Measurements from ENCODE around the gene TIPARP. TPM values are rescaled to one million over a fixed set of nuclear protein-coding genes. Genes with fewer than 3 reads are reported as not detected.

TIPARP gene
- total RNA-seq, 2 experiments from 2014 or later, result 10.0 to 13.4 TPM

DNA sequence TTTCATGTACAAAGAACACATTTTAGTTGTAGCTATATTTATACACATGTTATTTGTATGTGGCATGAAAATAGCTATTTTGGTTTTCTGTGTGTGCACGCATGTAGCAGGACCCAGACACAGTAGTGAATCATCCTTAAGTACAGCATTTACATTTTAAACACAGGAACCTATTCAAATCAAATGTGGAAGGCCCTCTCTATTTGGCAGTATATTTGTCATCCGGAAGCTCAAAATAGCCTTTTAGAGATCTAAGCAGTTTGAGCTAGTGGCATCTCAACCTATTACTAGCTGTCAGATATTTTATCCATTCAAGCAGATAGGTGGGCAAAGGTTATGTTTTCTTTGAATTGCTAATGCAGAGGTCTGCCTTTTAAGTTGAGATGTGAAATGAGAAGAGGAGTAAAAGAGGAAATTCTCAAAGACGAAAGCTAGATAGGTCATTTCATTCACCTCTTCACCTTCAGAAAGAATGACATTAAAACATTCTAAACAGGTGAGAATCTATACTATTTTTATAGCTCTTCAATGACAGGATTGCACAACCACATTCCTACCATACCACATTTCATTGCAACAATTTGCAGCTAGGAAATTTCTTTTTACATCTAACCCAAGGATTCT, 46.3 kb upstream of the TIPARP start:
- CTCF ChIA-PET (ENCODE audit: unreplicated experiment), result no interaction called here
- Histone ChIP-seq H4K20me1 (ENCODE audit: insufficient read depth, low read length) (no peaks in the 10 kb centered on the region), H3K4me3 (ENCODE audit: low read depth, low read length, poor library complexity, severe bottlenecking) (no peak overlapping the region), H2AFZ (ENCODE audit: low read length) (no peak overlapping the region), H3K9me2 (ENCODE audit: insufficient read depth, low read length) (no peaks in the 10 kb centered on the region), H3K4me2 (ENCODE audit: low read length) (no peak overlapping the region), H3K9me3 (ENCODE audit: low read length) (no peaks in the 10 kb centered on the region), H3K4me1 (ENCODE audit: insufficient read depth, low read length, poor library complexity, severe bottlenecking) (no peaks in the 10 kb centered on the region), H3K36me3 (ENCODE audit: insufficient read depth, low read length) (no peaks in the 10 kb centered on the region), H3K27ac (ENCODE audit: low read depth, low read length, poor library complexity, severe bottlenecking) (no peak overlapping the region), H3K79me2 (ENCODE audit: insufficient read depth, low read depth, low read length) (no peaks in the 10 kb centered on the region)
- DNase-seq (ENCODE audit: low spot score), result no peak
- no TSS peak for BruUV-seq (replicated peaks)
- POLR2A ChIA-PET, result interaction anchor here (0.6 to 1.5 kb wide), 6 partner anchors 10 to 42 kb away, joined by 3 to 5 read pairs (median 4); no protein-coding TSS in a partner anchor
- no peak for TF ChIP-seq EZH2phosphoT487 (IDR thresholded peaks at IDR 0.05; ENCODE audit: borderline replicate concordance, low read depth, low read length)
- TF ChIP-seq, protein P1, sequence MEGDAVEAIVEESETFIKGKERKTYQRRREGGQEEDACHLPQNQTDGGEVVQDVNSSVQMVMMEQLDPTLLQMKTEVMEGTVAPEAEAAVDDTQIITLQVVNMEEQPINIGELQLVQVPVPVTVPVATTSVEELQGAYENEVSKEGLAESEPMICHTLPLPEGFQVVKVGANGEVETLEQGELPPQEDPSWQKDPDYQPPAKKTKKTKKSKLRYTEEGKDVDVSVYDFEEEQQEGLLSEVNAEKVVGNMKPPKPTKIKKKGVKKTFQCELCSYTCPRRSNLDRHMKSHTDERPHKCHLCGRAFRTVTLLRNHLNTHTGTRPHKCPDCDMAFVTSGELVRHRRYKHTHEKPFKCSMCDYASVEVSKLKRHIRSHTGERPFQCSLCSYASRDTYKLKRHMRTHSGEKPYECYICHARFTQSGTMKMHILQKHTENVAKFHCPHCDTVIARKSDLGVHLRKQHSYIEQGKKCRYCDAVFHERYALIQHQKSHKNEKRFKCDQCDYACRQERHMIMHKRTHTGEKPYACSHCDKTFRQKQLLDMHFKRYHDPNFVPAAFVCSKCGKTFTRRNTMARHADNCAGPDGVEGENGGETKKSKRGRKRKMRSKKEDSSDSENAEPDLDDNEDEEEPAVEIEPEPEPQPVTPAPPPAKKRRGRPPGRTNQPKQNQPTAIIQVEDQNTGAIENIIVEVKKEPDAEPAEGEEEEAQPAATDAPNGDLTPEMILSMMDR (conservative IDR thresholded peaks at IDR 0.05; ENCODE audit: low read length), result no peak
- intact Hi-C loops (cut with micrococcal nuclease; ENCODE audit: unreplicated experiment), result no loop called here

DNA sequence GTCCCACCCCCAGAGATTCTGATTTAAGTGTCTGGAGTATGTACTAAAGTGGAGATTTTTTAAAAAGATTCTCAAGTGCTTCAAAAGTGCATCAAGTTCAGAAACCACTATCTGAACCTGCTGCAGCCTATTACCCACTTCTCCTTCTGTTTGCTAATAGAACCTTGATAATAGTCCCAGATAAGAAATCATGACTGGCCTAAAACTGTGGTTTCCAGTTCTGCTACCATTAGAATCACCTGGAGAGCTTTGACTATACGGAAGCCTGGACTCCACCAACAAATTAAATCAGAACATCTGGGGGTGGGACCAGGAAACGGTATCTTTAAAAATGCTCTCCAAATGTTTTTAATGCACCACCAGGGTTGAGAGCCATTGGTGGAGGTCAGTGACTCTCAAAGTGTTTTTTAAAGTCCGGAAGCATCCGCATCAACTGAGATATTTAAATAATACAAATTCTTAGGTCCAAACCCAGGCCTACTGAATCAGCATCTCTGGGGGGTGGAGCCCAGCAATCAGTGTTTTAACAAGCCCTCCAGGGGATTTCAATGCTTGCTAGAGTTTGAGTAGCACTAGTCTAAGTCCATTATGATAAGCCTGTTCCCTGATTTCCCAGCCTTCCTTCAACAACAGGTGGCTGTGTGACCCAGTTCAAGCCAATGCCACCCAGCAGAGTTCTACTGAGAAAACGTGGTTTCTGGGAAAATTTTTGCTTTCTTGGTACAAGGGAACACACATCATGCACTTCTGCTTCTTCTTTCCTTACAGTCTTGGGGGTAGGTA, 45.4 kb upstream of the TIPARP start:
- Histone ChIP-seq H3K27ac (ENCODE audit: low read depth, low read length, poor library complexity, severe bottlenecking) (no peak overlapping the region), H3K4me3 (ENCODE audit: low read depth, low read length, poor library complexity, severe bottlenecking) (no peak overlapping the region), H3K4me1 (ENCODE audit: insufficient read depth, low read length, poor library complexity, severe bottlenecking) (no peaks in the 10 kb centered on the region), H3K36me3 (ENCODE audit: insufficient read depth, low read length) (no peaks in the 10 kb centered on the region), H3K9me3 (ENCODE audit: low read length) (no peaks in the 10 kb centered on the region), H3K79me2 (ENCODE audit: insufficient read depth, low read depth, low read length) (no peaks in the 10 kb centered on the region), H3K9me2 (ENCODE audit: insufficient read depth, low read length) (no peaks in the 10 kb centered on the region), H2AFZ (ENCODE audit: low read length) (no peak overlapping the region), H4K20me1 (ENCODE audit: insufficient read depth, low read length) (no peaks in the 10 kb centered on the region), H3K4me2 (ENCODE audit: low read length) (no peak overlapping the region)
- TF ChIP-seq, protein P1 (conservative IDR thresholded peaks at IDR 0.05; ENCODE audit: low read length), result no peak
- TF ChIP-seq EZH2phosphoT487 (IDR thresholded peaks at IDR 0.05; ENCODE audit: borderline replicate concordance, low read depth, low read length), result no peak
- BruUV-seq (replicated peaks), result no TSS peak
- ChIA-PET POLR2A (interaction anchor here (0.9 to 1.2 kb wide), 2 partner anchors 14 to 15 kb away, joined by 3 to 4 read pairs; no protein-coding TSS in a partner anchor), CTCF (ENCODE audit: unreplicated experiment) (no interaction called here)
- no peak for DNase-seq (ENCODE audit: low spot score)
- intact Hi-C loops (cut with micrococcal nuclease; ENCODE audit: unreplicated experiment), result no loop called here

All from OCI-LY7 (cell line).